DMS53 treated with DMSO at 0.1 percent for 48 hours (cell line): ENCODE measurements around the gene BCAR3.
"Not testable (repeated sequence)": the region's sequence is repeated elsewhere in the genome, so short reads cannot be mapped to it uniquely, and the experiment has no call there.

Experiments used
- DNase-seq: peaks from one replicate; lab custom pipeline; 2025; ENCODE audit not compliant: unreplicated experiment; lab: John Stamatoyannopoulos, UW

Gene BCAR3

DNA sequence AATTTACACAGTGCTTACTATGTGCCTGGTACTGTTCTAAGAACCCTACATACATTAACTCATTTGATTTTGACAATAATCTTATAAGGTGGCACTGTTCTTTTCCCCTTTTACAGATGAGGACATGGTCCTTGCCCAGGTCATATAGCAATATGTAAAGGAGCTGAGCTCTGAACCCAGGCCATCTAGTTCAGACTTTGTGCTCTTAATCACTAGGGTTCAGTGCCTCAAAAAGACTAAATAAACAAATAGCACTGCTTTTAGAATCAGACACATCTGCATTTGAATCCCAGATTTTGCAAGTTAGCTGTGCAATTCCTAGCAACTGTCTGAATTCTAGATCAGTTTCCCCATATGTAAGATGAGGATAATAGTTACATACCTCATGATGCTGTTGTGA, 8.7 kb upstream of the BCAR3 start:
- no peak for DNase-seq

DNA sequence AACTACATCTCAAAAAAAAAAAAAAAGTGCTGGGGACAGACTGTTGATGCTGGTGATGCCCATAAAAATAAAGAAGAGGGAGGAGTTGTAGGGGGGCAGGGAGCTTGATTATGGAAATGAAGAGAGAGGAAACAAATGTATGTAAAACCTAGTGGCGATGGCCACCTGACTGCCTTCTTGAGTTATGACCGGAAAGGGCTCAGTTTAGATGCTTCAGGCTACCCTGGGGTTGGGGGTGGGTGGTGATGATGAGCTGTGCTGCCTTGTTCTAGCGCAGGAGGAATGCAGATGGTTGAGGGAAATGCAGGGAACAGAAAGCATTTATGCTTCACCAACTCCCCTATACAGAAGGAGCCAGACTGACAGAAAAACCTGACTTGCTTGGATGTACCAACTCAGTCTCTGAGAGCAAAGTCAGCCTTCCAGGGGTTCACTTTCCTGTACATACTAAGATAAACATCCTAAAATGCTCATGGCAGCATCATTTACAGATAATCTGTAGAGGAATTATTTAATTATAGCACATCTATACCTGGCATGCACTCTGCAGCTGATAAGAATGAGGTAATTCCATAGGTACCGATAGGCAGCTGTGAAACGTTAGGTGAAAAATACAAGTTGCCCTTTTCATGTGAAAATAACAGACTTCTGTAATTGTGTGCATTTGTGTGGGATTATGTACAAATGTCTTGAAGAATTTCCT, 8.0 kb upstream of the BCAR3 start:
- DNase-seq, result no peak

GRCh38 chr1:93687542-93687941, 5.9 kb upstream of the BCAR3 start:
- no peak for DNase-seq

DNA sequence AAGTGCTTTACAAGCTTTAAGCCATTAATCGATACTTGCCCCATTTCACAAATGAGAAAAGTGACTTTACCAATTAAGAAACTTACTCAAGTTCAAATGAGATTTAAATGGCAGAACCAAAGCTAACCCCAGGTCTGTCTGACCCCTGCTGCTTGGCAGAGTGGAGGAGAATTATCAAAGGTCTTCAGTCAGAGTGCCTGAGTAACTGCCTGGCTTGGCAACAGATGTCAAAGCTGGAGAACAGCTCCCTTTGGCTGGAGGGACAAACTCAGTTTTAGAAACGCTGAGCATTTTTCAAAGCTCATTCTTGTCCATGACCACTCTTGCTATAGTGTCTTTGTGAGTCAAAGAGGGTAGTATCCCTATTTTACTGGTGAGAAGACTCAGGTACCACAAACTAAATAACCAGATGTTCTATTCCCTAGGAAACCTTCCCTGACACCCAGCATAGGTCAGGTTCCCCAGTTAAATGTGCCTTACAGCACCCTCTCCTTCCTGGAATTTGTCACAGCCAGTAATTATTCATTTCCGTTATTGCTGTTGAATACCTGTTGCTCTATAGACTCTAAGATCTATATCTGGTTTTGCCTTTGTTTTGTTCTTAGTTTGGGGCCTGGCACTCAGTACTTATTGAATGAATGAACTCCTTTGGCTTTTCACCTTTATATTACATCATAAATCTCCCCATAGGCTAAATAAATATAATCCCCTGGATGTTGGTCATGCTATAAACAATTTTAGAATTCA, 5.0 kb upstream of the BCAR3 start:
- DNase-seq, result no peak

DNA sequence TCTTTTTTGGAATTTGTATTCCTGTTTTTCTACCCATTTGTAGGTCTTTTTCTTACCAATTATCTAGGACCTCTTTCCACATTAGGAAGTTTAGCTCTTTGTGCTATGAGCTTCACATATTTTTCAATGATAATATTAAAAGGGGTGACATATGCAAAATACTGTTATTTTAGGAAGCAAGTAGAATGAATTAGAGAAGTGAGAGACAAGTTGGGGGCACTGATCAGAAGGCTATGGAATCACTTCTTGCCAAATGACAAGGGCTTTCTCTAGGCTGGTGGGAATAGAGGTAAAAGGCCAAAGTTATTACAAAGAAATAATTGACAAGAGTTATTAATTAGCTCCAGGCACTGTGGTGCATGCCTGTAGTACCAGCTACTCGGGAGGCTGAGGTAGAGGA, 4.3 kb upstream of the BCAR3 start:
- no peak for DNase-seq

GRCh38 chr1:93683234-93683633, 1.6 kb upstream of the BCAR3 start:
- no peak for DNase-seq

- DNase-seq, result peak; percentile 48
These were observed 364 bp upstream of the BCAR3 start for GRCh38 chr1:93681989-93682412.

- DNase-seq, result peak; percentile 63
These were observed 1.1 kb downstream of the BCAR3 start for GRCh38 chr1:93680420-93681100.

DNA sequence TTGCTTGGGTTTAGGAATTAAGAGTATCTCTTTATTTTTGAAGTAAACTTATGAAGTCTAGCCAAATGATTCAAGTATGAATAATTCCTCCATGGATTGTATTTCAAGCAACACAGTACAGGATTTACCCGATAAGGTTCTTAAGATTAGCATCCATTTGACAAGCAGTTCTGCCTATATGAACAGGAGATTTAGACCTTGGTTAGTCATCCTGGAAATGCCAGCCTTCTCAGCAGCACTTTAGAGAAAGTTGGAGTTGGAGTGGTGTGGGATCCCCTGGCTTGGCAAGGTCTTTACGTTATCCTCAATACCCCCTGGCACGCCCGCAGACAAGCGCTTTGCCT, 1.6 kb downstream of the BCAR3 start:
- no peak for DNase-seq

DNA sequence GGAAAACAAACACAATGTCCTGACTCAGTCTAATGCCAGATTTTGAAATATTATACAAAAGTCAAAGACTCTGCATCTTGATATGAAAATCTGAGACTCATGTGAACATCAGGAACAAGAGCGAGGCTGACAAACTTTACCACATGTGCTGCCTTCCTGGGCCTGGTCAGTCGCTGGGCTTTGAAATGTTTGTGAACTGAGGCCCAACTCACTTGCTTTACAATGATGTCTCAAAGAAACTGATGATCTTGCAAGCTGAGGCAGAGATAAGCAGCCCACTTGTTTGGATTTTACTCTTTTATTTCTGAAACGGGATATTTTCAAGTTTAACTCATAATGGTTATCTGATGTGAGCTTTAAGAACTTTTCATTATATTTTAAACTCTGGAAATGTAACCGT, 2.1 kb downstream of the BCAR3 start:
- no peak for DNase-seq

- no peak for DNase-seq
These were observed 2.6 kb downstream of the BCAR3 start for GRCh38 chr1:93678946-93679480.

DNA sequence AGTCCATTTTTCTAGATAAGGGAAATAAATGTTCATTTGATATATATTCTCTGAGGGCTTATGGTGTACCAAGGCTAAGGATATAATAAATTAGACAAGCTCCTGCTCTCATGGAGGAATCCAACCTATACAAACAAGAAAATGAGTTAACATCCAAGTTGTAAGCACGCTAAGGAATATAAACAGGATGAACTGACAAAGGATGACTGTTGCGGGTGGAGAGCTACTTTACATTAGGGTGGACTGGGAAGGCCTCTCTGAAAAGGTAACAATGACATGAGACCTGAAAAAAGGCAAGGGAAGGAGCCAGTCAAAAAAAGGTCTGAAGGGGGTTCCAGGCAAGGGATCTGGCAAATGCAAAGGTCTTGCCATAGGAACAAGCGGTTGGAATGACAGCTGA, 3.1 kb downstream of the BCAR3 start:
- no peak for DNase-seq

- DNase-seq, result no peak
These were observed 3.9 kb downstream of the BCAR3 start for GRCh38 chr1:93677729-93678128.

DNA sequence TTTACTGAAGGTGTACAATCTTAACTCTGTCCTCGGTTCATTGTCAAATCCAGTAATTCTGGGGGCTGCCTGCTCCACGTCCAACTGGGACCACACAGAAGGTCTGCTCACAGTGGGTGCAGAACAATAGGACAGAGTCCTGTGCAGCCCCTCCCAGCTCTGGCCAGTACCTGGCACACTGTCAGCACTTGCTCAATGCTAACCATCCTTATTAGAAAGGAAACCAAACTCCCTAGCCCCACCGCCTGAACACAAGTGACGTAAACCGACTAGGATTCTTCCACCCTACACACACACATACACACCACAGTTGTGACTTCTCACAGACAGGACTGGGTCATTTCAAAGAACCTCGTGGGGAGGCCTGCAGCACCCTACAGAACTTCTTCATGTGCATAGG, 5.2 kb downstream of the BCAR3 start:
- no peak for DNase-seq

- DNase-seq, result no peak
These were observed 5.7 kb downstream of the BCAR3 start for GRCh38 chr1:93675931-93676330.

DNA sequence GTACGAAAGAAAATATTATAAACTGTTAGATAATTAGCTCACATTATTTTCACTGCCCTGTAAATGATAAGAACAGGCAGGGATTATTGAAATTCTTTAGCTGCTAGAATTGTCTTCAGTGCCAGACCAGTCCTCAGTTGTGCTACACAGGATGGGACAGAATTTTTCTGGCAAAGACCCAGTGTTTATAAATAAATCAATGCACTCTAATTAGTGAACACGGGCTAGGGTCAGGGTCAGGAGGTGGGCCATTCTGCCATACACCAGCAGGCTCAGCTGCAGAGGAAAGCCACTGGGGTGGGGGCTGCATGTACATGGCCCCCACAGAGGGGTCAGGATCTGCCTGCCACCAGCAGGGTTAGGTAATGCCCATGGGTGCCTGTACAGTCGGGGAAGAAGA, 6.4 kb downstream of the BCAR3 start:
- no peak for DNase-seq

DNA sequence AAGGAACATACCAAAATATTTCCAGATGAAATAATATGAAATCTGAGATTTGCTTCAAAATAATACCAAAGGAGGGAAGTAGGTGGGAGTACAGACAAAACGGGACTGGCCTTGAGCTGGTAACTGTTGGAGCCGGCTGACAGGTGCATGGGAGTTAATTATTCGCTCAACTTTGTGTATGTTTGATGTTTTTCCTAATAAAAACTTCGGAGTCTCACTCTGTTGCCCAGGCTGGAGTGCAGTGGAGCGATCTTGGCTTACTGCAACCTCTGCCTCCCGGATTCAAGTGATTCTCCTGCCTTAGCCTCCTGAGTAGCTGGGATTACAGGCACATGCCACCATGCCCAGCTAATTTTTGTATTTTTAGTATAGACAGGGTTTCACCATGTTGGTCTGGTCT, 7.6 kb downstream of the BCAR3 start:
- DNase-seq, result not testable (repeated sequence)

- no peak for DNase-seq
These were observed 8.3 kb downstream of the BCAR3 start for GRCh38 chr1:93673163-93673829.

DNA sequence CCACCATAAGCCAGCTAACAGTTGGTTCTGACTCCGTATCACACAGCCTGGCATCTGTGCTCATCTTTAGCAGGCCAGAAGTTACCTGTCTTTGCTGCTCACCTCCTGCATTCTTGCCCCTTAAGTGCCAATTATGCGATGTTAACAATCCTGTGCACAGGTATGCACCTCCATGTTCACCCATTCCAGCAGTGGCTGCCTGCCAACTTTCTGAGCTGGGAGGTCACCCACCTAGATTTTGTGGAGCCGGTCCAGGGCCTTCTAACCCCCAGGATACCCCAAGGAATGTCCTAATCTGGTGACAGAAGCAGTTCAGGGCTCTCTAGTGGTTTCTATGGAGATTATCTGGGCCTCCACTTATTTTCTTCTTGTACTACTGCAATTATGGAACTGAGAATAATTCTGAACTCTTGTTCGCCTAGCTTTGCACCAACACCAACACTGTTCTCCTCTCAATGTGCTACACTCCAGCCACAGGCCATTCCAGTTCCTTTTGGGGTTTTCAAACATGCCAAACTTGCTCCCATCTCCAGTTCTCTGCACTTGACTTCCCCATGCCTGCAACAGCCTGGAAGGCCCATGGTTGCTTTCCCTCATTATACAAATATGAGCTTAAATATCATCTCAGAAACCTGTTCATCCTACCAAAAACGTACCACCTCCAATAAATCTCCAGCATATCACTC, 9.0 kb downstream of the BCAR3 start:
- DNase-seq, result no peak

- DNase-seq, result no peak
These were observed 9.6 kb downstream of the BCAR3 start for GRCh38 chr1:93672069-93672468.

DNA sequence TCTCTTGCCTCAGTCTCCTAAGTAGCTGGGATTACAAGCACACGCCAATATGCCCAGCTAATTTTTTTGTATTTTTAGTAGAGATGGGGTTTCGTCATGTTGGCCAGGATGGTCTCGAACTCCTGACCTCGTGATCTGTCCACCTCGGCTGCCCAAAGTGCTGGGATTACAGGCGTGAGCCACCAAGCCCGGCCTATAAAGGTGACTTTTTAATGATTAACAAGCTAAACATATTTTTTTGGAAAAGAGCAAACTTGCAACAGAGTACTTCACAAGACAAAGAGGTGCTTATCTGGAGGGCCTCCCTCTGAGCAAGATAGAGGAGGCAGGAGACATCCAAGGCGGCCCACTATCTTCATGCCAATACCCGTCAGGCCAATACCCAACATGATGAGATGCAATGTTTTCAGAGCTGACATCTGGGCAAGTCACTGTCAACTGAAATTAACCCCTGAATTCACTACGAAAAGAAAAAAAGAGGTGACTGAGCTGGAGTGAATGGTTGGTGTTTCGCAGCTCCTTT, 10.5 kb downstream of the BCAR3 start:
- DNase-seq, result no peak
